Upper lobe of left lung (tissue), 6 donors: ENCODE results near the gene MAN2A1. TPM values are rescaled to one million over a fixed set of nuclear protein-coding genes. Genes with fewer than 3 reads are reported as not detected.
A peak's percentile ranks its signal among the peaks of the same experiment; 100 is the strongest.

ENCODE experiments used
- ATAC-seq, 2 donors: fragments of 200-7000 bp; cut with Tn5 transposase; one replicate each; pipeline ENCODE4 v1.9.1; 2022; ENCODE audit warnings: mild to moderate bottlenecking in 2 of 2, moderate library complexity in 2 of 2; ENCODE audit not compliant: low FRiP score in 2 of 2
- DNase-seq, 2 donors: peaks; one replicate each; pipeline ENCODE4 v3.0.0-alpha.2; 2019 to 2020
- H3K27ac ChIP-seq, 4 donors: fragments of 200-600 bp; sonication (generic); one replicate each; pipeline ENCODE4 v1.5.1; 2016 to 2019
- H3K27me3 ChIP-seq, 4 donors: fragments of 200-600 bp; sonication (generic); one replicate each; pipeline ENCODE4 v1.5.1; 2017 to 2019
- H3K36me3 ChIP-seq, 4 donors: fragments of 200-600 bp; sonication (generic); one replicate each; pipeline ENCODE4 v1.5.1; 2016 to 2019
- H3K4me1 ChIP-seq, 4 donors: fragments of 200-600 bp; sonication (generic); one replicate each; pipeline ENCODE4 v1.5.1; 2018 to 2019
- H3K4me3 ChIP-seq, 4 donors: fragments of 200-600 bp; sonication (generic); one replicate each; pipeline ENCODE4 v1.5.1; 2017 to 2019; ENCODE audit warnings: mild to moderate bottlenecking in 2 of 4, moderate library complexity in 1 of 4
- H3K9me3 ChIP-seq, 4 donors: fragments of 200-600 bp; sonication (generic); one replicate each; pipeline ENCODE4 v1.5.1; 2018 to 2019
- CTCF ChIP-seq, 6 experiments: fragments of 450-650 bp in 4 of 6; fragments of 200-600 bp in 2 of 6; sonication (generic) in 2 of 6; IDR thresholded peaks; one replicate each; pipeline ENCODE4 v1.5.1; 2016 to 2019; ENCODE audit warnings: antibody characterized with exemption in 6 of 6
- EP300 ChIP-seq, 4 donors: sonication (generic); formaldehyde crosslinking; IDR thresholded peaks; one replicate each; pipeline ENCODE4 v1.5.1; 2017; ENCODE audit warnings: antibody characterized with exemption in 4 of 4, control low read depth in 2 of 4
- POLR2A ChIP-seq, 4 donors: fragments of 450-650 bp; IDR thresholded peaks; one replicate each; pipeline ENCODE4 v1.5.1; 2016 to 2017; ENCODE audit warnings: antibody characterized with exemption in 4 of 4, mild to moderate bottlenecking in 2 of 4
- POLR2AphosphoS5 ChIP-seq, 2 donors: sonication (generic); formaldehyde crosslinking; IDR thresholded peaks; one replicate each; pipeline ENCODE4 v1.5.1; 2017; ENCODE audit warnings: antibody characterized with exemption in 2 of 2
- WGBS, 2 donors: methylation state at CpG; one replicate each; pipeline ENCODE4 v1.1.5; 2017 to 2018; 5-methylcytosine and 5-hydroxymethylcytosine counted together
- total RNA-seq, 6 donors: library from RNA; depleted of rRNA in 4 of 6; stranded (reverse); fragments of >200 nt in 4 of 6; gene quantifications; one replicate each; pipeline versions ENCODE4 v1.1.0 to v1.2.1, GENCODE V29; 2016 to 2021
- donor health status: DM: no; HTN: no; CAD: no; lungs with moderate emphysema.
- donor health status: DM: no; HTN: yes; CAD: no; lungs with severe emphysema.

The MAN2A1 gene
- total RNA-seq, 6 donors from 2014 or later = 23.0 to 48.2 (median 40.0) TPM

GRCh38 chr5:109792613-109793012 is 102.9 kb downstream of the MAN2A1 start:
- ATAC-seq (no peak), DNase-seq (no peak)
- Histone ChIP-seq H3K4me1 (no peaks in the 10 kb centered on the region), H3K27me3 (no peaks in the 10 kb centered on the region), H3K36me3 (peaks cover 0 to 37% (median 11%) of the 10 kb centered on the region in 4 donors), H3K4me3 (no peak overlapping the region), H3K9me3 (no peaks in the 10 kb centered on the region), H3K27ac (no peak overlapping the region)
- WGBS, 2 donors = 97 to 100% methylated on average over 1 of the region's 1 CpG
- TF ChIP-seq POLR2AphosphoS5 (IDR thresholded peaks at IDR 0.05) = no peak
- no peak for TF ChIP-seq POLR2A (IDR thresholded peaks at IDR 0.05)
- no peak for TF ChIP-seq EP300 (IDR thresholded peaks at IDR 0.05)

GRCh38 chr5:109803854-109804253 is 114.1 kb downstream of the MAN2A1 start:
- Histone ChIP-seq H3K27ac (no peak overlapping the region), H3K36me3 (peaks cover 0 to 2% (median 0%) of the 10 kb centered on the region in 4 donors), H3K4me1 (peaks cover 0 to 5% (median 0%) of the 10 kb centered on the region in 4 donors), H3K4me3 (no peak overlapping the region), H3K9me3 (no peaks in the 10 kb centered on the region), H3K27me3 (no peaks in the 10 kb centered on the region)
- no peak for ATAC-seq
- TF ChIP-seq POLR2AphosphoS5 (IDR thresholded peaks at IDR 0.05) (no peak), EP300 (IDR thresholded peaks at IDR 0.05) (no peak), POLR2A (IDR thresholded peaks at IDR 0.05) (no peak), CTCF (IDR thresholded peaks at IDR 0.05) (no peak)
- DNase-seq = no peak
- WGBS, 2 donors = 90 to 100% methylated on average over 2 of the region's 2 CpGs

GRCh38 chr5:109805472-109805871 is 115.7 kb downstream of the MAN2A1 start:
- Histone ChIP-seq H3K27me3 (no peaks in the 10 kb centered on the region), H3K4me3 (no peak overlapping the region), H3K4me1 (peaks cover 0 to 5% (median 0%) of the 10 kb centered on the region in 4 donors), H3K36me3 (peaks cover 0 to 4% (median 0%) of the 10 kb centered on the region in 4 donors), H3K9me3 (no peaks in the 10 kb centered on the region), H3K27ac (peak overlapping the region in 1 of 4 donors; percentile 11)
- 64 to 76% methylated on average over 3 of the region's 3 CpGs for WGBS, 2 donors
- ATAC-seq (no peak), DNase-seq (no peak)
- TF ChIP-seq POLR2A (IDR thresholded peaks at IDR 0.05) (no peak), CTCF (IDR thresholded peaks at IDR 0.05) (no peak), EP300 (IDR thresholded peaks at IDR 0.05) (no peak), POLR2AphosphoS5 (IDR thresholded peaks at IDR 0.05) (no peak)

GRCh38 chr5:109805883-109806282 is 116.2 kb downstream of the MAN2A1 start:
- DNase-seq (no peak), ATAC-seq (no peak)
- WGBS, 2 donors = 84 to 93% methylated on average over 3 of the region's 3 CpGs
- H3K27ac ChIP-seq = no peak overlapping the region
- no peaks in the 10 kb centered on the region for H3K9me3 ChIP-seq
- H3K27me3 ChIP-seq = no peaks in the 10 kb centered on the region
- TF ChIP-seq EP300 (IDR thresholded peaks at IDR 0.05) = no peak
- no peak for TF ChIP-seq POLR2A (IDR thresholded peaks at IDR 0.05)
- no peak for TF ChIP-seq POLR2AphosphoS5 (IDR thresholded peaks at IDR 0.05)
- no peak for TF ChIP-seq CTCF (IDR thresholded peaks at IDR 0.05)
- H3K4me1 ChIP-seq = peaks cover 0 to 5% (median 0%) of the 10 kb centered on the region in 4 donors
- H3K36me3 ChIP-seq = peaks cover 0 to 4% (median 0%) of the 10 kb centered on the region in 4 donors
- no peak overlapping the region for H3K4me3 ChIP-seq

- 74 to 75% methylated on average over 2 of the region's 2 CpGs for WGBS, 2 donors
- DNase-seq (no peak), ATAC-seq (no peak)
- no peak for TF ChIP-seq POLR2AphosphoS5 (IDR thresholded peaks at IDR 0.05)
- no peak for TF ChIP-seq CTCF (IDR thresholded peaks at IDR 0.05)
- no peak for TF ChIP-seq EP300 (IDR thresholded peaks at IDR 0.05)
- no peak for TF ChIP-seq POLR2A (IDR thresholded peaks at IDR 0.05)
- H3K27ac ChIP-seq = no peak overlapping the region
- H3K4me1 ChIP-seq = no peaks in the 10 kb centered on the region
- peaks cover 0 to 14% (median 0%) of the 10 kb centered on the region in 4 donors for H3K36me3 ChIP-seq
- H3K27me3 ChIP-seq = no peaks in the 10 kb centered on the region
- H3K9me3 ChIP-seq = no peaks in the 10 kb centered on the region
- no peak overlapping the region for H3K4me3 ChIP-seq
Measured at GRCh38 chr5:109812698-109813097, 123.0 kb downstream of the MAN2A1 start.
